Endothelial cell of umbilical vein (primary cell): Measurements from ENCODE around the gene NCKAP5. TPM values are rescaled to one million over a fixed set of nuclear protein-coding genes. Genes with fewer than 3 reads are reported as not detected.

Experiments used
- BruUV-seq: library from RNA; stranded (reverse); fragments of 400-500 nt; replicated peaks from 2 replicates; lab custom pipeline; 2021; lab: Mats Ljungman, UMichigan
- CTCF ChIA-PET: fragments of 300-600, 350-600 bp; sonication (Branson Sonifier 250); formaldehyde crosslinking; loops from one replicate; lab custom pipeline; 2021; ENCODE audit warnings: antibody characterized with exemption, inconsistent platforms; lab: Charles Lee
- POLR2A ChIA-PET: fragments of 300-600, 350-600 bp; sonication (Branson Sonifier 250); formaldehyde crosslinking; loops from one replicate; lab custom pipeline; 2021; ENCODE audit warnings: antibody characterized with exemption, inconsistent platforms; lab: Charles Lee
- DNase-seq: peaks from one replicate; pipeline ENCODE4 v3.0.0-alpha.2; 2011; ENCODE audit warnings: low read depth, low spot score
- FAIRE-seq: peaks from 2 replicates; lab custom pipeline; 2011; peaks lifted over from hg19 to GRCh38; lab: Jason Lieb, UNC
- H2AFZ ChIP-seq: 2 replicates; pipeline ENCODE4 v1.6.0; 2012; ENCODE audit warnings: low read depth, low read length, control low read depth, inconsistent platforms
- H3K27ac ChIP-seq: 2 replicates; pipeline ENCODE4 v1.5.1; 2011; ENCODE audit warnings: low read depth, mild to moderate bottlenecking, control low read depth, low read length, moderate library complexity; ENCODE audit not compliant: insufficient read depth
- H3K27me3 ChIP-seq, 2 experiments: 2 replicates each; pipeline versions ENCODE4 v1.6.0 to v1.6.1; 2011; ENCODE audit warnings: low read length in 2 of 2, mixed read lengths in 1 of 2; ENCODE audit not compliant: control insufficient read depth in 2 of 2, insufficient read depth in 2 of 2
- H3K36me3 ChIP-seq, 2 experiments: 2 replicates in 1 of 2; 3 replicates in 1 of 2; pipeline ENCODE4 v1.5.1; 2011; ENCODE audit warnings: low read length in 2 of 2, mild to moderate bottlenecking in 1 of 2, moderate library complexity in 1 of 2; ENCODE audit not compliant: control insufficient read depth in 2 of 2, insufficient read depth in 2 of 2; ENCODE audit errors: extremely low read depth in 1 of 2
- H3K4me1 ChIP-seq: 3 replicates; pipeline ENCODE4 v1.5.1; 2011; ENCODE audit warnings: mild to moderate bottlenecking, low read length; ENCODE audit not compliant: control insufficient read depth, insufficient read depth; ENCODE audit errors: extremely low read depth
- H3K4me2 ChIP-seq: 2 replicates; pipeline ENCODE4 v1.6.1; 2011; ENCODE audit warnings: low read length, control low read depth, mixed read lengths; ENCODE audit not compliant: insufficient read depth
- H3K4me3 ChIP-seq, 3 experiments: fragments of 200-600 bp in 1 of 3; sonication (generic), shearing (Covaris generic) in 1 of 3; replicated peaks in 1 of 3; 2 replicates each; pipeline ENCODE4 v1.5.1; 2011 to 2016; ENCODE audit warnings: control low read depth in 3 of 3, low read length in 3 of 3, mild to moderate bottlenecking in 2 of 3, inconsistent platforms in 1 of 3, low read depth in 1 of 3, moderate library complexity in 1 of 3; ENCODE audit not compliant: insufficient read depth in 1 of 3
- H3K79me2 ChIP-seq: 2 replicates; pipeline ENCODE4 v1.6.0; 2012; ENCODE audit warnings: low read length, inconsistent platforms; ENCODE audit not compliant: control insufficient read depth, insufficient read depth
- H3K9ac ChIP-seq: replicated peaks from 2 replicates; pipeline ENCODE3; 2011; ENCODE audit warnings: low read length, control low read depth; ENCODE audit not compliant: insufficient read depth; ENCODE audit errors: extremely low read depth
- H3K9me1 ChIP-seq: replicated peaks from 3 replicates; pipeline ENCODE4 v1.6.0; 2011; ENCODE audit warnings: mild to moderate bottlenecking, low read length; ENCODE audit not compliant: control insufficient read depth, insufficient read depth; ENCODE audit errors: extremely low read depth
- H3K9me3 ChIP-seq: replicated peaks from 2 replicates; pipeline ENCODE4 v1.5.1; 2012; ENCODE audit warnings: low read length, inconsistent platforms; ENCODE audit not compliant: control insufficient read depth, insufficient read depth
- H4K20me1 ChIP-seq: replicated peaks from 2 replicates; pipeline ENCODE3; 2011; ENCODE audit warnings: mild to moderate bottlenecking, low read length; ENCODE audit not compliant: control insufficient read depth, insufficient read depth; ENCODE audit errors: extremely low read depth
- CTCF ChIP-seq, 2 donors: IDR thresholded peaks; 1 replicate in 1 of 2; 2 replicates in 1 of 2; pipeline ENCODE4 v1.5.1; 2011; ENCODE audit warnings: low read length in 2 of 2, mild to moderate bottlenecking in 2 of 2, moderate library complexity in 2 of 2, control low read depth in 1 of 2, inconsistent platforms in 1 of 2, low read depth in 1 of 2; ENCODE audit not compliant: insufficient read depth in 1 of 2; ENCODE audit errors: extremely low read depth in 1 of 2
- EZH2 ChIP-seq: IDR thresholded peaks from 2 replicates; pipeline ENCODE4 v1.6.1; 2012; ENCODE audit warnings: borderline replicate concordance, low read depth, mild to moderate bottlenecking, moderate library complexity, low read length, inconsistent platforms; ENCODE audit not compliant: severe bottlenecking
- FOS ChIP-seq: IDR thresholded peaks from 2 replicates; pipeline ENCODE4 v1.6.1; 2011; ENCODE audit warnings: mild to moderate bottlenecking, low read length, moderate library complexity, borderline replicate concordance; ENCODE audit not compliant: insufficient read depth
- GATA2 ChIP-seq: IDR thresholded peaks from 2 replicates; pipeline ENCODE4 v1.7.0; 2011; ENCODE audit warnings: low read depth, mild to moderate bottlenecking, moderate library complexity, mixed read lengths, low read length; ENCODE audit not compliant: insufficient read length, insufficient read depth
- JUN ChIP-seq: IDR thresholded peaks from 2 replicates; pipeline ENCODE4 v1.6.1; 2011; ENCODE audit warnings: borderline replicate concordance, low read depth; ENCODE audit not compliant: insufficient read length, insufficient read depth
- MAX ChIP-seq: IDR thresholded peaks from 2 replicates; pipeline ENCODE4 v1.6.1; 2011; ENCODE audit not compliant: insufficient read depth, insufficient read length
- MYC ChIP-seq: IDR thresholded peaks from one replicate; pipeline ENCODE4 v1.6.1; 2011; ENCODE audit warnings: mild to moderate bottlenecking, low read depth, low read length
- POLR2A ChIP-seq: IDR thresholded peaks from 2 replicates; pipeline ENCODE4 v1.6.1; 2012; ENCODE audit warnings: low read depth, mild to moderate bottlenecking, control low read depth, low read length
- POLR2AphosphoS5 ChIP-seq: IDR thresholded peaks from 2 replicates; pipeline ENCODE4 v1.6.1; 2012; ENCODE audit warnings: low read depth, mild to moderate bottlenecking, control low read depth, low read length, moderate library complexity; ENCODE audit not compliant: insufficient read depth
- dilution Hi-C: fragments of 300-500 bp; cut with MboI; formaldehyde crosslinking; loops from one replicate; pipeline ENCODE4 v1.15.0; 2019; ENCODE audit warnings: low sequenced_read_pairs; ENCODE audit not compliant: extremely low pct_ligation_motif_present
- intact Hi-C: fragments of 100-400 bp; cut with micrococcal nuclease; formaldehyde crosslinking; loops from one replicate; pipeline ENCODE4 v1.10.0; 2022
- polyA plus RNA-seq, 4 experiments: library from polyadenylated mRNA; depleted of rRNA in 3 of 4; stranded (reverse) in 3 of 4; unstranded in 1 of 4; fragments of >200 nt; gene quantifications; 2 replicates each; pipeline versions ENCODE4 v1.2.1 to v1.2.3, GENCODE V29; 2011 to 2012; ENCODE audit warnings: missing spikeins in 1 of 4
- total RNA-seq: library from RNA; stranded (reverse); gene quantifications from 2 replicates; pipeline ENCODE4 v1.2.3, GENCODE V29; 2021

NCKAP5 gene
- total and polyA plus RNA-seq, 2 donors (not counting 3 experiments of a cell fraction or from before 2014, with no cell fraction given): 0.47 to 3.3 TPM

GRCh38 chr2:132979339-132980093, 588.7 kb downstream of the NCKAP5 start:
- Histone ChIP-seq H3K27ac (no peak overlapping the region), H3K4me2 (no peak overlapping the region), H3K36me3 (no peaks in the 10 kb centered on the region), H3K9ac (no peak overlapping the region), H3K4me3 (no peak overlapping the region), H3K9me1 (no peaks in the 10 kb centered on the region), H3K27me3 (no peaks in the 10 kb centered on the region), H2AFZ (no peak overlapping the region), H3K4me1 (peaks cover 5% of the 10 kb centered on the region), H3K9me3 (no peaks in the 10 kb centered on the region), H3K79me2 (no peaks in the 10 kb centered on the region), H4K20me1 (no peaks in the 10 kb centered on the region)
- POLR2A ChIA-PET: no interaction called here
- CTCF ChIA-PET: interaction anchor here (0.8 to 1.0 kb wide), 2 partner anchors 9 to 11 kb away, joined by 3 read pairs; no protein-coding TSS in a partner anchor
- TF ChIP-seq FOS (no peak), CTCF (IDR thresholded peaks at IDR 0.05; ENCODE audit: extremely low read depth in 1 of 2, insufficient read depth in 1 of 2, low read depth in 1 of 2, low read length in 2 of 2) (no peak), POLR2AphosphoS5 (no peak), MYC (no peak), MAX (no peak), POLR2A (no peak), JUN (no peak), EZH2 (no peak), GATA2 (no peak)
- intact Hi-C loops (no loop called here), dilution Hi-C loops (no loop called here)
- DNase-seq (no peak), FAIRE-seq (no peak)
- BruUV-seq: no TSS peak
